ENCODE results near the gene DKK3.

Gene DKK3

DNA sequence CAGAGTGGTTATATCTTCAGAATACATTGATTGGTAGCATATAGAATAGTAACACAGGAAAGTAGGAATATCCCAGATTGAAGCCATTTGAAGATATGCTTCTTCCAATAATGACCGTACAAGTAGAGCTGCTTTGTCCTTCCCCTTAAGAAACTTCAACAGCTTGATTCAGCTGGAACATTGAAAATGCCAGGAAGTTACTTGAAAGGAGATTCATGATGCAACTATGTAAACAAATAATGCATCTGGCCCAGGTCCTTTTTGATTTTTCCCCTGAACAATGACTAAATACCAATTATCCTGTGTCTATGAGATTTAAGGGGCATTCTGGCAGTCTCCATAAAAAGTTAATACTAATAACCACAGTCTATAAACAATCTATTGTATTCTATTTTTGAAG is 3.0 kb downstream of the DKK3 start:
- no peak overlapping the region for H3K4me3 ChIP-seq (ENCODE audit: low read depth, low read length)
- in situ Hi-C loops (cut with HindIII; ENCODE audit: low sequenced_read_pairs): no loop called here
- TF ChIP-seq, protein P1, sequence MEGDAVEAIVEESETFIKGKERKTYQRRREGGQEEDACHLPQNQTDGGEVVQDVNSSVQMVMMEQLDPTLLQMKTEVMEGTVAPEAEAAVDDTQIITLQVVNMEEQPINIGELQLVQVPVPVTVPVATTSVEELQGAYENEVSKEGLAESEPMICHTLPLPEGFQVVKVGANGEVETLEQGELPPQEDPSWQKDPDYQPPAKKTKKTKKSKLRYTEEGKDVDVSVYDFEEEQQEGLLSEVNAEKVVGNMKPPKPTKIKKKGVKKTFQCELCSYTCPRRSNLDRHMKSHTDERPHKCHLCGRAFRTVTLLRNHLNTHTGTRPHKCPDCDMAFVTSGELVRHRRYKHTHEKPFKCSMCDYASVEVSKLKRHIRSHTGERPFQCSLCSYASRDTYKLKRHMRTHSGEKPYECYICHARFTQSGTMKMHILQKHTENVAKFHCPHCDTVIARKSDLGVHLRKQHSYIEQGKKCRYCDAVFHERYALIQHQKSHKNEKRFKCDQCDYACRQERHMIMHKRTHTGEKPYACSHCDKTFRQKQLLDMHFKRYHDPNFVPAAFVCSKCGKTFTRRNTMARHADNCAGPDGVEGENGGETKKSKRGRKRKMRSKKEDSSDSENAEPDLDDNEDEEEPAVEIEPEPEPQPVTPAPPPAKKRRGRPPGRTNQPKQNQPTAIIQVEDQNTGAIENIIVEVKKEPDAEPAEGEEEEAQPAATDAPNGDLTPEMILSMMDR (IDR thresholded peaks at IDR 0.05; ENCODE audit: low read depth, low read length): no peak
- peak; percentile 63 for DNase-seq (ENCODE audit: low read depth, low spot score)

DNA sequence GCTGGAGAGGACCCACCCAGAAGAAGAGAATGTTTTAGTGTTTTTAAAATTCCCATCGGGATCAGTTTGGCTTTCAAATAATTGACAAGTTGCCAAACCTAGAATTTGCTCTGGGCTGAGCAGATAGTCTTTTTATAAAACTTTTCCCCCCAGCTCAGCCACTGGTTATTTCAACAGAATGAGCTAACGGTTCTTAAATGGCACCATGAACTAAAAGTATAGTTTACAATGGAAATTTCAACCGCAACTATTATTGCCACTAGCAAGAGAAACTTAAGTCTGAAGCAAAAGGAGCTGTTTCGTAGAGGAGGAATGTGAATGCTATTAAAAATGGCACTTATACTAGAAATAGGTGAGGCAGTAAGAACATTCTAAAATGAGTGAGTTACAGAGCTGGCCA is 3.4 kb downstream of the DKK3 start:
- H3K4me3 ChIP-seq (ENCODE audit: low read depth, low read length): no peak overlapping the region
- no peak for DNase-seq (ENCODE audit: low read depth, low spot score)
- in situ Hi-C loops (cut with HindIII; ENCODE audit: low sequenced_read_pairs): no loop called here
- TF ChIP-seq, protein P1 (IDR thresholded peaks at IDR 0.05; ENCODE audit: low read depth, low read length): no peak

DNA sequence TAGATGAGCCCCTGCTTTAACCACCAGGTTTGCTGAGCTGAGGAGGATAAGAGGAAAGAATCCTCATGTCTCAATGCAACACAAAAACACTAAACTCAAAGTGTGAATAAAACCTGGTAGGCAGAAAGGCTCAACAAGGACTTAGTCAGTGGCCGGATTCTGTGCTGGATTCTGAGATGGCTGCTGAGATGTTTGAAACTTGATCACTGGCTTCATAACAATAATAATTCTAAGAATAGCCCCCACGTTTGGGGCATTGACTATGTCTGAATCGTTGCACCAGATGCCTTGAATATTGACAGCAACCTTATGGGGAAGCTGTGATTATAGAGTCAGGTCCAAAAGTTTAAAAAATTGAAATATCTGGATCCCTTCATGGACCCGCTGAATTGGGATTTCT is 4.6 kb downstream of the DKK3 start:
- TF ChIP-seq, protein P1 (IDR thresholded peaks at IDR 0.05; ENCODE audit: low read depth, low read length): no peak
- DNase-seq (ENCODE audit: low read depth, low spot score): no peak
- in situ Hi-C loops (cut with HindIII; ENCODE audit: low sequenced_read_pairs): no loop called here
- no peak overlapping the region for H3K4me3 ChIP-seq (ENCODE audit: low read depth, low read length)

DNA sequence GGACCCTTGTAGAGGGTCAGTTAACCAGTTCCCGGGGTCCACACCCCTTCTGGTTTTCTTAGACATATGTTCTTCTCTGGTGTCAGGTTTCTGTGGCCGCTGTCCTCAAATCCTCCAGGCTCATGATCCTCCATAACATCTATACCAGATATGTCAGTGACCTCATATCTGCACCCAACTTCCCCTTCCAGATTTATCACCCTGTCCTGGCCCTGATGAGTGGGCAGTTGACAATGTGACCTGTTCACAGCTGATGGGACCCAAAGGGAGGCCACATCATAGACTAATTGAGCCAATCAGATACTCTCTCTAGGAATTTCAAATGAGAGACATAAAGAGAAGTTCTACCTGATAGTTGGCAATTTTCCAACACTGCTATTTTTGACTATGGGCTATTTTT is 5.1 kb downstream of the DKK3 start:
- in situ Hi-C loops (cut with HindIII; ENCODE audit: low sequenced_read_pairs): no loop called here
- no peak for DNase-seq (ENCODE audit: low read depth, low spot score)
- no peak overlapping the region for H3K4me3 ChIP-seq (ENCODE audit: low read depth, low read length)
- TF ChIP-seq, protein P1 (IDR thresholded peaks at IDR 0.05; ENCODE audit: low read depth, low read length): no peak

DNA sequence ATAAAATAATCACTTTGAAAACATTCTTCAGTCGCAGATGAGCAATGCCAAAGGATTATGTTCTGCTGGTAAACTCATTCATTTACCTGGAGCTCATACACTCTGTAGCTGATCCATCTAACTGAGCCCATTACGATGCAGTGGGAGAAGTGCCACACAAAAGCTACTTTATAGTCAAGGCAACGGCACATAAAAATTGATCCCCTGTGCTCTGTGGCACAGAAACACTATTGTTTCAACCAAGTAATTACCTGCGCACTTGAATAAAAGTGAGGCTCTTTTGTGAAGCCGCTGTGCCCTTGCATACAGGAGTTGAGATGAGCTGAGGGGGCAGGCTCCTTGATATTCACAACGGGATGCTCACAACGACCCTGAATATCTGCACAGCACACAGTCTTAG is 7.2 kb downstream of the DKK3 start:
- TF ChIP-seq, protein P1 (IDR thresholded peaks at IDR 0.05; ENCODE audit: low read depth, low read length): no peak
- in situ Hi-C loops (cut with HindIII; ENCODE audit: low sequenced_read_pairs): no loop called here
- no peak overlapping the region for H3K4me3 ChIP-seq (ENCODE audit: low read depth, low read length)
- DNase-seq (ENCODE audit: low read depth, low spot score): no peak

DNA sequence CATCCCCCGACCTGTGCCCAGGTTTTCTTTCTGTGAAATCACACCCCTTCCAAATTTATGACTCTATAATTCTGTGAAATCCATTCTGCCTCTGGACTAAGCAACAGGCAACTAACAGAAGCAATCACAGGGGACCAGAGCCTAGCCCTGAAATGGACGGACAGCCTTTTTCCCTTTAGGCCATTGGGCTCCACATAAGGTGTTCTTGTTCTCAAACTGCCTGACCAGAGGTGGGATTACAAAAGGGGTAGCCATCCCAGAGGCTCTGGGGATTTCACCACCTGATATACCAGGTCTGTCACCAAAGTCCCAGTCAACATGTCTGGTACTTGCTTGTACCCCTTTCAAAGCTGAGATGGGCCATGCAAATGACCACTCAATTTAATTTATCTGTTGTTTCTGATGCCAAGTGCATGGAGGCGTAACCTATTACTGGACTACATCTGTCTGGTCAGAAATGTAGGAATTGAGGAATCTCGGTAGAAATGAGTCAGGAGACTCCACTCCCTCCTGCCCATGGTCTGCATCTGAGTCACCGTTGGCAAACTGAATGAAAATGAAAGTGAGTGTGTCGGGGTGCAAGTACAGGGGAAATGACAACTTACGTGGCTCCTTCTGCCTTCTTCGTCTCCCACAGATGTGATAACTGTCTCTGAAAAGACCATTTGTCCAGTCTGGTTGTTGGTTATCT is 10.2 kb downstream of the DKK3 start:
- DNase-seq (ENCODE audit: low read depth, low spot score): peak; percentile 92
- H3K4me3 ChIP-seq (ENCODE audit: low read depth, low read length): peak overlapping the region; percentile 2

More for the DNA sequence above, 10.2 kb downstream of the DKK3 start:
- in situ Hi-C loops (cut with HindIII; ENCODE audit: low sequenced_read_pairs): no loop called here
- TF ChIP-seq, protein P1 (IDR thresholded peaks at IDR 0.05; ENCODE audit: low read depth, low read length): no peak
